A549 (cell line): ENCODE data around the gene CKMT2. TPM values are rescaled to one million over a fixed set of nuclear protein-coding genes. Genes with fewer than 3 reads are reported as not detected.

ENCODE experiments used
- ATAC-seq, 2 experiments: fragments of 200-7000 bp in 1 of 2; fragments of >200 bp in 1 of 2; cut with Nextera tagmentation in 1 of 2; cut with Tn5 transposase in 1 of 2; 3 replicates each; pipeline versions ENCODE4 v1.8.0 to v1.9.1; 2018 to 2020; ENCODE audit warnings: mild to moderate bottlenecking in 1 of 2, moderate library complexity in 1 of 2
- CTCF ChIA-PET: fragments of 300-600 bp; sonication (Branson Sonifier 250); formaldehyde crosslinking; extraction: SDS; loops from one replicate; lab custom pipeline; 2021; ENCODE audit warnings: antibody characterized with exemption, inconsistent platforms; lab: Yijun Ruan, JAX
- POLR2A ChIA-PET: fragments of 350-600 bp; formaldehyde crosslinking; extraction: SDS; loops from one replicate; lab custom pipeline; 2021; ENCODE audit warnings: antibody characterized with exemption, inconsistent platforms; lab: Yijun Ruan, JAX
- DNase-seq, 2 experiments: peaks; one replicate each; pipeline versions ENCODE4 v3.0.0 to v3.0.0-alpha.2; 2011 to 2016; ENCODE audit warnings: low read depth in 1 of 2, low spot score in 1 of 2
- FAIRE-seq: peaks from 2 replicates; lab custom pipeline; 2011; peaks lifted over from hg19 to GRCh38; lab: Jason Lieb, UNC
- H3K27ac ChIP-seq, 2 experiments: fragments of >200 bp; sonication (Bioruptor Twin); formaldehyde crosslinking; 3 replicates each; pipeline ENCODE4 v1.5.1; 2016 to 2017
- H3K4me1 ChIP-seq: fragments of >200 bp; sonication (Bioruptor Twin); formaldehyde crosslinking; 3 replicates; pipeline ENCODE4 v1.6.1; 2016
- H3K4me2 ChIP-seq: fragments of >200 bp; sonication (Bioruptor Twin); formaldehyde crosslinking; 3 replicates; pipeline ENCODE4 v1.6.1; 2016
- H3K4me3 ChIP-seq: fragments of >200 bp; sonication (Bioruptor Twin); formaldehyde crosslinking; 3 replicates; pipeline ENCODE4 v1.5.1; 2016
- H3K9me3 ChIP-seq: fragments of >200 bp; sonication (Bioruptor Twin); formaldehyde crosslinking; 3 replicates; pipeline ENCODE4 v1.6.1; 2016
- BHLHE40 ChIP-seq: IDR thresholded peaks from 2 replicates; pipeline ENCODE4 v1.6.1; 2012; ENCODE audit warnings: low read depth, low read length, inconsistent platforms
- CBX2 ChIP-seq: fragments of 200-600 bp; sonication (generic); IDR thresholded peaks from 2 replicates; pipeline ENCODE4 v1.6.1; 2016; ENCODE audit warnings: low read depth, mild to moderate bottlenecking, borderline replicate concordance
- CBX8 ChIP-seq: fragments of 200-600 bp; sonication (generic); IDR thresholded peaks from 2 replicates; pipeline ENCODE4 v1.6.1; 2016
- EHMT2 ChIP-seq: fragments of 200-600 bp; sonication (generic); IDR thresholded peaks from 2 replicates; pipeline ENCODE4 v1.6.1; 2016; ENCODE audit warnings: antibody characterized with exemption, low read depth, mild to moderate bottlenecking, moderate library complexity
- ELK1 ChIP-seq: fragments of 150-350 bp; IDR thresholded peaks from 2 replicates; pipeline ENCODE4 v1.6.1; 2014; ENCODE audit warnings: low read depth, mild to moderate bottlenecking, low read length
- ESRRA ChIP-seq: fragments of 150-350 bp; IDR thresholded peaks from 2 replicates; pipeline ENCODE4 v1.6.1; 2014; ENCODE audit warnings: mild to moderate bottlenecking, low read length, borderline replicate concordance
- FOXS1 ChIP-seq: fragments of 250-450 bp; sonication (Bioruptor Pico); IDR thresholded peaks from 2 replicates; pipeline ENCODE4 v1.5.0; 2020; ENCODE audit warnings: mild to moderate bottlenecking, moderate library complexity
- KDM5A ChIP-seq: fragments of 200-600 bp; sonication (generic); IDR thresholded peaks from 2 replicates; pipeline ENCODE4 v1.6.1; 2016; ENCODE audit warnings: antibody characterized with exemption, mild to moderate bottlenecking
- MAFK ChIP-seq: fragments of 450-650 bp; IDR thresholded peaks from 2 replicates; pipeline ENCODE4 v1.6.1; 2014; ENCODE audit not compliant: partially characterized antibody
- NFE2L2 ChIP-seq: fragments of 150-350 bp; conservative IDR thresholded peaks from 2 replicates; pipeline ENCODE4 v1.6.1; 2014; ENCODE audit warnings: low read length
- NPAS2 ChIP-seq: fragments of 250-450 bp; sonication (Bioruptor Pico); IDR thresholded peaks from 2 replicates; pipeline ENCODE4 v1.8.0; 2022; ENCODE audit warnings: mild to moderate bottlenecking, moderate library complexity, borderline replicate concordance
- NR3C1 ChIP-seq: fragments of >200 bp; sonication (Bioruptor Twin); formaldehyde crosslinking; IDR thresholded peaks from 3 replicates; pipeline ENCODE4 v1.6.1; 2017
- PBX3 ChIP-seq: IDR thresholded peaks from 2 replicates; pipeline ENCODE4 v1.6.1; 2012
- PHF8 ChIP-seq: fragments of 200-600 bp; sonication (generic); IDR thresholded peaks from 2 replicates; pipeline ENCODE4 v1.6.1; 2016; ENCODE audit warnings: low read depth, mild to moderate bottlenecking, antibody characterized with exemption, moderate library complexity, borderline replicate concordance
- POLR2A ChIP-seq: IDR thresholded peaks from 2 replicates; pipeline ENCODE4 v1.6.1; 2012; ENCODE audit warnings: mild to moderate bottlenecking, low read length
- POLR2AphosphoS2 ChIP-seq: conservative IDR thresholded peaks from 2 replicates; pipeline ENCODE4 v1.6.1; 2012; ENCODE audit warnings: low read length, improper control_type of control experiment, inconsistent platforms
- RAD21 ChIP-seq, 2 experiments: fragments of >200 bp in 1 of 2; sonication (Bioruptor Twin) in 1 of 2; formaldehyde crosslinking in 1 of 2; IDR thresholded peaks in 1 of 2; conservative IDR thresholded peaks in 1 of 2; 2 replicates in 1 of 2; 3 replicates in 1 of 2; pipeline ENCODE4 v1.6.1; 2012 to 2018; ENCODE audit warnings: inconsistent platforms in 1 of 2
- REST ChIP-seq: fragments of 200-600 bp; sonication (generic); IDR thresholded peaks from 2 replicates; pipeline ENCODE4 v1.6.1; 2016; ENCODE audit warnings: antibody characterized with exemption, mild to moderate bottlenecking, moderate library complexity
- TP53 ChIP-seq: fragments of 250-450 bp; sonication (Bioruptor Pico); IDR thresholded peaks from 2 replicates; pipeline ENCODE4 v1.5.0; 2021; ENCODE audit warnings: mild to moderate bottlenecking, moderate library complexity
- ZNF302 ChIP-seq: fragments of 250-450 bp; sonication (Bioruptor Pico); IDR thresholded peaks from 2 replicates; pipeline ENCODE4 v1.9.0; 2021; ENCODE audit warnings: inconsistent platforms, mild to moderate bottlenecking, moderate library complexity
- WGBS: methylation state at CpG from one replicate; pipeline ENCODE4 v1.1.6; 2017; ENCODE audit errors: missing lambda C conversion rate; 5-methylcytosine and 5-hydroxymethylcytosine counted together
- polyA plus RNA-seq, 4 experiments: library from polyadenylated mRNA; depleted of rRNA in 3 of 4; stranded (reverse); fragments of >200 nt; fragmentation: RNase III in 1 of 4; extraction: RNeasy Plus Mini Kit Qiagen cat#74134 plus additional on column Dnase treatment in 1 of 4; gene quantifications; 2 replicates in 3 of 4; 3 replicates in 1 of 4; pipeline ENCODE4 v1.2.3, GENCODE V29; 2011 to 2017

Gene CKMT2
- polyA plus RNA-seq, 2 of the 4 experiments (the other 2 are of a cell fraction), result not detected

- H3K4me2 ChIP-seq, result no peak overlapping the region
- no peaks in the 10 kb centered on the region for H3K9me3 ChIP-seq
- H3K4me1 ChIP-seq, result no peaks in the 10 kb centered on the region
- no peak for DNase-seq
- no peak for ATAC-seq
- no peak overlapping the region for H3K27ac ChIP-seq
- H3K4me3 ChIP-seq, result no peak overlapping the region
- CTCF ChIA-PET, result interaction anchor here (1.3 to 1.5 kb wide), 2 partner anchors 12 to 27 kb away, joined by 3 to 4 read pairs; no protein-coding TSS in a partner anchor
- TF ChIP-seq KDM5A, result no peak
- no peak for TF ChIP-seq EHMT2
- no peak for TF ChIP-seq CBX2
- TF ChIP-seq, all 56 proteins: peak for 0
- FAIRE-seq, result no peak
- POLR2A ChIA-PET, result no interaction called here
Measured at GRCh38 chr5:81222285-81222684, 10.8 kb upstream of the CKMT2 start.

GRCh38 chr5:81225463-81225862 is 7.7 kb upstream of the CKMT2 start:
- H3K4me2 ChIP-seq, result no peak overlapping the region
- no peak overlapping the region for H3K27ac ChIP-seq
- ChIA-PET POLR2A (no interaction called here), CTCF (no interaction called here)
- no peaks in the 10 kb centered on the region for H3K4me1 ChIP-seq
- 66% methylated on average over 8 of the region's 8 CpGs for WGBS
- no peaks in the 10 kb centered on the region for H3K9me3 ChIP-seq
- TF ChIP-seq ELK1 (no peak), NR3C1 (no peak), BHLHE40 (no peak), POLR2AphosphoS2 (no peak), RAD21 (conservative IDR thresholded peaks at IDR 0.05 in 1 of 2, IDR thresholded peaks at IDR 0.05 in 1 of 2) (no peak), NPAS2 (CRISPR knock-in tag) (no peak), PBX3 (no peak), ZNF302 (CRISPR knock-in tag) (no peak), ESRRA (no peak), POLR2A (no peak), MAFK (no peak), CBX8 (no peak), NFE2L2 (no peak), FOXS1 (CRISPR knock-in tag) (no peak), CBX2 (no peak), PHF8 (no peak)
- no peak for FAIRE-seq
- no peak for ATAC-seq
- DNase-seq, result no peak
- H3K4me3 ChIP-seq, result no peak overlapping the region

- no peaks in the 10 kb centered on the region for H3K9me3 ChIP-seq
- ATAC-seq (no peak), FAIRE-seq (no peak), DNase-seq (no peak)
- ChIA-PET POLR2A (no interaction called here), CTCF (interaction anchor here (1.0 kb wide), 2 partner anchors 18 to 73 kb away, joined by 3 read pairs; no protein-coding TSS in a partner anchor)
- TF ChIP-seq REST, result no peak
- no peak for TF ChIP-seq BHLHE40
- TF ChIP-seq TP53 (CRISPR knock-in tag), result no peak
- no peaks in the 10 kb centered on the region for H3K4me1 ChIP-seq
- no peak overlapping the region for H3K4me2 ChIP-seq
- H3K4me3 ChIP-seq, result no peak overlapping the region
- WGBS, result 65% methylated on average over 2 of the region's 2 CpGs
- no peak overlapping the region for H3K27ac ChIP-seq
Measured at GRCh38 chr5:81226286-81226685, 6.8 kb upstream of the CKMT2 start.
